Esophagus muscularis mucosa (tissue), 4 donors: ENCODE measurements around the gene LTBP2. TPM values are rescaled to one million over a fixed set of nuclear protein-coding genes. Genes with fewer than 3 reads are reported as not detected.

Experiments used
- DNase-seq: peaks from one replicate; pipeline ENCODE4 v3.0.0-alpha.2; 2017; ENCODE audit errors: extremely low spot score
- H3K27ac ChIP-seq, 4 donors: fragments of 200-600 bp; sonication (generic); replicated peaks in 1 of 4; 1 replicate in 3 of 4; 2 replicates in 1 of 4; pipeline ENCODE4 v1.5.1; 2016 to 2019; ENCODE audit warnings: mild to moderate bottlenecking in 1 of 4
- H3K27me3 ChIP-seq, 4 donors: fragments of 200-600 bp; sonication (generic); one replicate each; pipeline versions ENCODE4 v1.5.1 to v1.6.0; 2016 to 2019
- H3K36me3 ChIP-seq, 4 donors: fragments of 200-600 bp; sonication (generic); one replicate each; pipeline ENCODE4 v1.5.1; 2016 to 2019
- H3K4me1 ChIP-seq, 4 donors: fragments of 200-600 bp; sonication (generic); one replicate each; pipeline ENCODE4 v1.5.1; 2016 to 2019
- H3K4me3 ChIP-seq, 4 donors: fragments of 200-600 bp; sonication (generic); 1 replicate in 2 of 4; 2 replicates in 2 of 4; pipeline ENCODE4 v1.5.1; 2016 to 2019; ENCODE audit warnings: mild to moderate bottlenecking in 4 of 4, moderate library complexity in 1 of 4
- H3K9me3 ChIP-seq, 4 donors: fragments of 200-600 bp; sonication (generic); 1 replicate in 3 of 4; 2 replicates in 1 of 4; pipeline ENCODE4 v1.5.1; 2016 to 2019
- EP300 ChIP-seq: sonication (generic); formaldehyde crosslinking; IDR thresholded peaks from one replicate; pipeline ENCODE4 v1.6.1; 2017; ENCODE audit warnings: antibody characterized with exemption
- POLR2A ChIP-seq: fragments of 450-650 bp; IDR thresholded peaks from one replicate; pipeline ENCODE4 v1.6.1; 2017; ENCODE audit warnings: antibody characterized with exemption, moderate library complexity, mild to moderate bottlenecking, low read depth
- POLR2AphosphoS5 ChIP-seq, 2 donors: sonication (generic); formaldehyde crosslinking; IDR thresholded peaks; one replicate each; pipeline ENCODE4 v1.6.1; 2017; ENCODE audit warnings: antibody characterized with exemption in 2 of 2
- WGBS: methylation state at CpG from one replicate; pipeline ENCODE4 v1.1.5; 2018; 5-methylcytosine and 5-hydroxymethylcytosine counted together
- intact Hi-C: fragments of 100-400 bp; cut with DNase I; formaldehyde crosslinking; loops from one replicate; pipeline ENCODE4 v1.15.1; 2023
- total RNA-seq, 4 donors: library from RNA; depleted of rRNA; stranded (reverse); fragments of >200 nt; gene quantifications; one replicate each; pipeline versions ENCODE4 v1.1.0 to v1.2.1, GENCODE V29; 2016
- TF ChIP-seq, protein P1 (sequence below), 3 experiments: fragments of 200-600 bp in 2 of 3; fragments of 450-650 bp in 1 of 3; sonication (generic) in 2 of 3; IDR thresholded peaks; one replicate each; pipeline ENCODE4 v1.5.1; 2017 to 2019; ENCODE audit warnings: antibody characterized with exemption in 3 of 3, mild to moderate bottlenecking in 2 of 3, moderate library complexity in 1 of 3

The LTBP2 gene
- total RNA-seq, 4 donors from 2014 or later, result 62.0 to 151 (median 109) TPM

DNA sequence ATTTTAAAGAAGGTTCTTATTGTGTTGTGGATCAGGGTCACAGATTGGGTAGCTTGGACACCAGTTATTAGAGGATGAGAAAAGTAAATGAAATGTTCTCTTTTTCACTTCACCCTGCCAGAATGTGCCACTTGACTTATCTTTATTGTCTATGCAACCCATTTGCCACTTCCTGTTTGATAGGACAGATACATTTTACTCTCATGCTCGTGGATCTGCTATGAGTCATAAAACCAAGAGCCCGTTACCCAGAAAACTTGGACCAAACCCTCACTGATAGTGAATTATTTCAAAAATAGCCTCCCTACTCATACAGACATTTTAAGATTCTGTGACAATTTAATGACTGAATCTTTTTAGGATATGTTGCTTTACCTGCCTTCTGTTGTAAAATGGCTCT is 116.7 kb downstream of the LTBP2 start:
- DNase-seq, result no peak
- intact Hi-C loops, result no loop called here
- no peak overlapping the region for H3K4me3 ChIP-seq
- H3K36me3 ChIP-seq, result peaks cover 0 to 11% (median under 1%) of the 10 kb centered on the region in 4 donors
- peaks cover 14 to 37% (median 26%) of the 10 kb centered on the region in 4 donors for H3K4me1 ChIP-seq
- no peaks in the 10 kb centered on the region for H3K27me3 ChIP-seq
- TF ChIP-seq EP300 (no peak), POLR2A (no peak), POLR2AphosphoS5 (IDR thresholded peaks at IDR 0.05) (no peak)
- TF ChIP-seq, protein P1, sequence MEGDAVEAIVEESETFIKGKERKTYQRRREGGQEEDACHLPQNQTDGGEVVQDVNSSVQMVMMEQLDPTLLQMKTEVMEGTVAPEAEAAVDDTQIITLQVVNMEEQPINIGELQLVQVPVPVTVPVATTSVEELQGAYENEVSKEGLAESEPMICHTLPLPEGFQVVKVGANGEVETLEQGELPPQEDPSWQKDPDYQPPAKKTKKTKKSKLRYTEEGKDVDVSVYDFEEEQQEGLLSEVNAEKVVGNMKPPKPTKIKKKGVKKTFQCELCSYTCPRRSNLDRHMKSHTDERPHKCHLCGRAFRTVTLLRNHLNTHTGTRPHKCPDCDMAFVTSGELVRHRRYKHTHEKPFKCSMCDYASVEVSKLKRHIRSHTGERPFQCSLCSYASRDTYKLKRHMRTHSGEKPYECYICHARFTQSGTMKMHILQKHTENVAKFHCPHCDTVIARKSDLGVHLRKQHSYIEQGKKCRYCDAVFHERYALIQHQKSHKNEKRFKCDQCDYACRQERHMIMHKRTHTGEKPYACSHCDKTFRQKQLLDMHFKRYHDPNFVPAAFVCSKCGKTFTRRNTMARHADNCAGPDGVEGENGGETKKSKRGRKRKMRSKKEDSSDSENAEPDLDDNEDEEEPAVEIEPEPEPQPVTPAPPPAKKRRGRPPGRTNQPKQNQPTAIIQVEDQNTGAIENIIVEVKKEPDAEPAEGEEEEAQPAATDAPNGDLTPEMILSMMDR (IDR thresholded peaks at IDR 0.05), result no peak
- 33% methylated on average over 2 of the region's 2 CpGs for WGBS
- H3K27ac ChIP-seq, result no peak overlapping the region
- H3K9me3 ChIP-seq, result no peaks in the 10 kb centered on the region

DNA sequence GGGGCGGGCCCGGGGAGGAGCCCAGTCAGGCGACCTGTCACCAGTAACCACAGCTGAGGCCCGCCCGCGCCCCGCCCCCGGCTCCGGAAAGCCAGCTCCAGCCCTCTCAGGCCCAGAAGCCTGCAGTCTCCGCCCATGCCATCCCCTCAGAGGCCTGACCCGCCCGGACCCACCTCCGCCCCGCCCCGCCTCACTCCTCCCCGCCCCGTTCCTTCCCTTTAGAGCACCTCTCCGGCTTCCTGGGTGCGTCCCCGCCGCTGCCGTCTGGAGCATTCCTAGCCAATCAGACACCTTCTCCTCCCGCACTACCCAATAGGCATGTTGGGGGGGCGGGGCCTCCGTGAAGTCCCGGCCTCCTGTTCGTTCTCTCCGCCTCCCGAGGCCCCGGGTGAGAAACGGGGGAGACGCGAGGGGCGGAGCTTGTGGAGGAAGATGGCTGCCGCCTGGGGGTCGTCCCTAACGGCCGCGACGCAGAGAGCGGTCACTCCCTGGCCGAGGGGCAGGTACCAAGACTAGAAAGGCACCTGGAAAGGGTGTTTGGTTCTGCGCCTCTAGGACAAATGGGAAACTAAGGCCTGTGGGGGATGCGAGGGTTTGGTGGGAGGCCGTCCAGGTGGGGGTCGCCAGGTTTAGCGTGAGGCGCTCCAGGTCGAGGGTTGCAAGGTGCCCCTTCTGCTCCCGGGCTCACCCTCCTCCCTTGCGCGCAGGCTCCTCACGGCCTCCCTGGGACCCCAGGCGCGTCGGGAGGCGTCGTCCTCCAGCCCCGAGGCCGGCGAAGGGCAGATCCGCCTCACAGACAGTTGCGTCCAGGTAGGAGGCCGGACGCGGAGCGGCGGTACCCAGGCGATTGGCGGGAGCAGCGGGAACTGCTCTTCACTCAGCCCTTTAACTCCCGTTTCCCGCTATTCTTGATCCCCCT is 118.4 kb downstream of the LTBP2 start, which contains the start of gene ISCA2:
Gene ISCA2 (plus strand): TSS at position 423 of the 919 bp plus-strand sequence. CDS start 10 bp downstream, at position 433.
- peak within 1 kb of the TSS; percentile 73 to 94 (median 86) for H3K4me3 ChIP-seq
- H3K27me3 ChIP-seq, result no peaks in the 10 kb centered on the region
- peak within 1 kb of the TSS; percentile 87 to 94 (median 92) for H3K27ac ChIP-seq
- H3K4me1 ChIP-seq, result peaks cover 17 to 45% (median 26%) of the 10 kb centered on the region in 4 donors
- no peaks in the 10 kb centered on the region for H3K9me3 ChIP-seq
- H3K36me3 ChIP-seq, result peaks cover 0 to 11% (median 0%) of the 10 kb centered on the region in 4 donors
- TF ChIP-seq EP300 (no peak), POLR2A (peak; percentile 46), POLR2AphosphoS5 (IDR thresholded peaks at IDR 0.05) (peak; percentile 65 to 66)
- TF ChIP-seq, protein P1 (IDR thresholded peaks at IDR 0.05), result peak in 1 of 3 experiments; percentile 6
- DNase-seq, result peak; percentile 100
- intact Hi-C loops, result no loop called here
- 0% methylated on average over 36 of the region's 73 CpGs for WGBS

DNA sequence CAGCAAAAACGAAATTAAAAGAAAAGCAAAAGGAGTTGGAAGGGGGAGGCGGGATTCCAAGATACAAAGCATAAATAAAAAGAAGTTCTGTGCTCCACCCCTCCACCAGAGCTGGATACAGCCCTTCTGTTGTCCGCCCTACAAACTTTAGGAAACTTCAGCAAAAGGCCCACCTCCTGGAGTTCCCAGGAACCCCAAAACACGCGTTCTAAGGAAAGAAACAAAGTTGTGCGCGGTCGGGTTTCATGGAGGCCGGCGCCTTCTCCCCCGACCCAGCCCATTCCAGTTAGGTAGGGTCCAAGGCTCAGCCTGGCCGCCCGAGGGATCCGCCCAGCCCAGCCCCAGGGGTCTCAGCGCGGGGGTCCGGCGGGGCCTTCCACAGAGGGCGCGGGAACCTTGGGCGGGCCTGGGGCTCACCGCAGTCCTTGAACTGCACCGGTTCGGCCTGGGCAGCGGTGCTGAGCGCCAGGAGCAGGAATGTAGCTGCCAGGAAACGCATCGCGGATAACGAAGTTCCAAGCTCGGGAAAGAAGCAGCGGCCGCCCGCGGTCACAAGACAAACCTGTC is 119.2 kb downstream of the LTBP2 start, which contains the start of gene NPC2:
Gene NPC2 (minus strand): TSS at position 530 of the 567 bp plus-strand sequence. CDS start 31 bp downstream, at position 499.
- 0% methylated on average over 18 of the region's 35 CpGs for WGBS
- Histone ChIP-seq H3K27me3 (no peaks in the 10 kb centered on the region), H3K36me3 (peaks cover 0 to 15% (median 0%) of the 10 kb centered on the region in 4 donors), H3K4me1 (peaks cover 17 to 50% (median 26%) of the 10 kb centered on the region in 4 donors), H3K4me3 (peak within 1 kb of the TSS; percentile 73 to 94 (median 86)), H3K27ac (peak within 1 kb of the TSS; percentile 87 to 94 (median 92)), H3K9me3 (no peaks in the 10 kb centered on the region)
- intact Hi-C loops, result no loop called here
- TF ChIP-seq EP300, result no peak
- peak; percentile 68 for TF ChIP-seq POLR2A
- TF ChIP-seq, protein P1 (IDR thresholded peaks at IDR 0.05), result no peak
- peak; percentile 79 to 84 for TF ChIP-seq POLR2AphosphoS5 (IDR thresholded peaks at IDR 0.05)
- no peak for DNase-seq

DNA sequence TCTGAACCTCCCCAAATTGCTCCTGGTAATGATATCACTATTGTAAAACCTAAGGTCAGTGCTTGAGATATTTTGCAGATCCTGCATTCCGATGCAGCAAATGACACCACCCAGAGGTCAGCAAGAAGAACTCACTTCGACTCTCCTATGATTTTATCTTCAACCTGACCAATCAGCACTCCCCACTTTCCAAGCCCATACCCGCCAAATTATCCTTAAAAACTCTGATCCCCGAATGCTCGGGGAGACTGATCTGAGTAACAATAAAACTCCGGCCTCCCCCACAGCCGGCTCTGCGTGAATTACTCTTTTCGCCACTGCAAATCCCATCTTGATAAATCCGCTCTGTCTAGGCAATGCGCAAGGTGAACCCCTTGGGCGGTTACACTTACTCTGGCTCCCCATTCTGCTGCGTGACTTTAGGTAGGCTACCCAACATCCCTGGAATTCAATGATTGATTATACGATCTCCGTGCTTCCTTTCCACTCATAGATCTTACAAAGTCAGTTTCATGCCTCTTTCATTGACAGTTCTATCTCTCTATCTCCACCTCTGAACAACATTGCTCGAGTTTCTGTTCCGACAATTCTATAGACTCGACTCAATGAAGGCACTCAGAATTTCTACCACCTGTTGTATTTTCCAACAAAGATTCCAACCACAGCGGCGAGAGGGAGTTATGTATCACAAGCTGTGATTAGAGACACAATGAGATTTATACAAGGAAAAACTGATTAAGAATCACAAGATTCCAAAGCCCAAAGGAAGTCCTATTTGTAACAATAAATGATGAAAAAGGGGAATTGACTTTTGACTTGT is 119.9 kb downstream of the LTBP2 start:
- Histone ChIP-seq H3K27me3 (no peaks in the 10 kb centered on the region), H3K4me3 (peak overlapping the region; percentile 73 to 94 (median 86)), H3K9me3 (no peaks in the 10 kb centered on the region), H3K36me3 (peaks cover 0 to 19% (median 0%) of the 10 kb centered on the region in 4 donors), H3K27ac (peak overlapping the region; percentile 87 to 94 (median 92)), H3K4me1 (peaks cover 17 to 50% (median 26%) of the 10 kb centered on the region in 4 donors)
- TF ChIP-seq EP300, result no peak
- TF ChIP-seq, protein P1 (IDR thresholded peaks at IDR 0.05), result peak in 1 of 3 experiments; percentile 21
- peak in 1 of 2 donors; percentile 7 for TF ChIP-seq POLR2AphosphoS5 (IDR thresholded peaks at IDR 0.05)
- intact Hi-C loops, result no loop called here
- DNase-seq, result no peak
- WGBS, result 17% methylated on average over 20 of the region's 20 CpGs
